Loucy (cell line): ENCODE measurements around the gene BHLHE23.

Experiments used
- H2AFZ ChIP-seq: fragments of 200-600 bp; sonication (generic); 2 replicates; pipeline ENCODE4 v1.6.0; 2016; ENCODE audit warnings: antibody characterized with exemption, mild to moderate bottlenecking, low read length, moderate library complexity
- H3F3A ChIP-seq: fragments of 200-600 bp; 2 replicates; pipeline ENCODE4 v1.6.0; 2016; ENCODE audit warnings: antibody characterized with exemption, low read depth, mild to moderate bottlenecking
- H3K27me3 ChIP-seq: fragments of 200-600 bp; sonication (generic); 2 replicates; pipeline ENCODE4 v1.6.1; 2014; ENCODE audit warnings: low read length, mild to moderate bottlenecking; ENCODE audit not compliant: insufficient read depth, poor library complexity, severe bottlenecking
- H3K36me3 ChIP-seq: fragments of 200-600 bp; sonication (generic); 2 replicates; pipeline ENCODE4 v1.6.1; 2016; ENCODE audit warnings: low read length; ENCODE audit not compliant: insufficient read depth
- H3K4me1 ChIP-seq: fragments of 200-600 bp; sonication (generic); 2 replicates; pipeline ENCODE4 v1.5.1; 2014; ENCODE audit warnings: low read length, mild to moderate bottlenecking; ENCODE audit not compliant: insufficient read depth, poor library complexity, severe bottlenecking
- H3K4me2 ChIP-seq: fragments of 200-600 bp; sonication (generic); 2 replicates; pipeline ENCODE4 v1.6.0; 2014; ENCODE audit warnings: antibody characterized with exemption, low read length, low read depth, mild to moderate bottlenecking; ENCODE audit not compliant: poor library complexity, severe bottlenecking
- H3K4me3 ChIP-seq: fragments of 200-600 bp; sonication (generic); 2 replicates; pipeline ENCODE4 v1.5.1; 2014; ENCODE audit warnings: low read length, mild to moderate bottlenecking, mixed read lengths; ENCODE audit not compliant: poor library complexity, severe bottlenecking
- H3K79me2 ChIP-seq: fragments of 200-600 bp; sonication (generic); 2 replicates; pipeline ENCODE4 v1.6.1; 2014; ENCODE audit warnings: low read length; ENCODE audit not compliant: insufficient read depth
- H3K9ac ChIP-seq: fragments of 200-600 bp; sonication (generic); 2 replicates; pipeline ENCODE4 v1.6.0; 2014; ENCODE audit warnings: mild to moderate bottlenecking, low read depth, low read length, moderate library complexity; ENCODE audit not compliant: poor library complexity, severe bottlenecking
- H3K9me2 ChIP-seq: fragments of 200-600 bp; sonication (generic); replicated peaks from 2 replicates; pipeline ENCODE4 v1.6.1; 2016; ENCODE audit warnings: low read depth, low read length, mixed read lengths
- H3K9me3 ChIP-seq: fragments of 200-600 bp; sonication (generic); 2 replicates; pipeline ENCODE4 v1.6.1; 2014; ENCODE audit warnings: mild to moderate bottlenecking, antibody characterized with exemption, low read length, low read depth; ENCODE audit not compliant: insufficient read depth
- H4K20me1 ChIP-seq: fragments of 200-600 bp; sonication (generic); 2 replicates; pipeline ENCODE4 v1.6.0; 2014; ENCODE audit warnings: antibody characterized with exemption, low read length, mild to moderate bottlenecking; ENCODE audit not compliant: insufficient read depth, poor library complexity, severe bottlenecking
- CTCF ChIP-seq: fragments of 200-600 bp; sonication (generic); conservative IDR thresholded peaks from 2 replicates; pipeline ENCODE4 v1.5.1; 2014; ENCODE audit warnings: mild to moderate bottlenecking, antibody characterized with exemption, low read length
- EZH2phosphoT487 ChIP-seq: fragments of 200-600 bp; IDR thresholded peaks from 2 replicates; pipeline ENCODE4 v1.6.1; 2018; ENCODE audit warnings: antibody characterized with exemption, mild to moderate bottlenecking, moderate library complexity, borderline replicate concordance

BHLHE23 gene

GRCh38 chr20:62980970-62981369, 25.8 kb downstream of the BHLHE23 start:
- H3K9ac ChIP-seq: peak overlapping the region; percentile 72
- no peaks in the 10 kb centered on the region for H3K27me3 ChIP-seq
- H3K4me1 ChIP-seq: peaks cover 53% of the 10 kb centered on the region

GRCh38 chr20:62980380-62980960, 26.3 kb downstream of the BHLHE23 start:
- H3K9ac ChIP-seq: peak overlapping the region; percentile 72
- H3K4me1 ChIP-seq: peaks cover 53% of the 10 kb centered on the region
- no peaks in the 10 kb centered on the region for H4K20me1 ChIP-seq
- no peaks in the 10 kb centered on the region for H3F3A ChIP-seq
- H3K4me2 ChIP-seq: peak overlapping the region; percentile 89
- H3K9me2 ChIP-seq: no peaks in the 10 kb centered on the region
- H3K36me3 ChIP-seq: no peaks in the 10 kb centered on the region
- H3K9me3 ChIP-seq: no peaks in the 10 kb centered on the region
- TF ChIP-seq EZH2phosphoT487 (no peak), CTCF (no peak)
- H3K79me2 ChIP-seq: no peaks in the 10 kb centered on the region
- no peak overlapping the region for H2AFZ ChIP-seq
- H3K27me3 ChIP-seq: no peaks in the 10 kb centered on the region
- H3K4me3 ChIP-seq: peak overlapping the region; percentile 70

More at GRCh38 chr20:62980970-62981369, 25.8 kb downstream of the BHLHE23 start:
- no peaks in the 10 kb centered on the region for H3K79me2 ChIP-seq
- H3K9me2 ChIP-seq: no peaks in the 10 kb centered on the region
- TF ChIP-seq EZH2phosphoT487: no peak
- no peak for TF ChIP-seq CTCF
- no peaks in the 10 kb centered on the region for H3K9me3 ChIP-seq
- no peak overlapping the region for H2AFZ ChIP-seq
- H3K4me2 ChIP-seq: peak overlapping the region; percentile 89
- H3F3A ChIP-seq: no peaks in the 10 kb centered on the region
- peak overlapping the region; percentile 70 for H3K4me3 ChIP-seq
- no peaks in the 10 kb centered on the region for H3K36me3 ChIP-seq
- H4K20me1 ChIP-seq: no peaks in the 10 kb centered on the region

GRCh38 chr20:62979876-62980373, 26.8 kb downstream of the BHLHE23 start:
- Histone ChIP-seq H3K4me2 (peak overlapping the region; percentile 89), H3F3A (no peaks in the 10 kb centered on the region), H3K9me3 (no peaks in the 10 kb centered on the region), H3K27me3 (no peaks in the 10 kb centered on the region), H2AFZ (no peak overlapping the region), H3K4me3 (peak overlapping the region; percentile 70), H3K4me1 (peaks cover 56% of the 10 kb centered on the region), H3K36me3 (no peaks in the 10 kb centered on the region), H3K9me2 (no peaks in the 10 kb centered on the region), H3K79me2 (no peaks in the 10 kb centered on the region), H4K20me1 (no peaks in the 10 kb centered on the region), H3K9ac (peak overlapping the region; percentile 72)
- TF ChIP-seq EZH2phosphoT487 (no peak), CTCF (no peak)
